Measurements from ENCODE around the gene MISP3. TPM values are rescaled to one million over a fixed set of nuclear protein-coding genes. Genes with fewer than 3 reads are reported as not detected.

The MISP3 gene
- total and polyA plus RNA-seq, 9 of the 15 experiments (the other 6 are each of a cell fraction or from before 2014, with no cell fraction given), result 0.25 to 5.6 (median 1.6) TPM

GRCh38 chr19:14073261-14073924 is 807 bp downstream of the MISP3 start (continued):
- TF ChIP-seq CBX3 (IDR thresholded peaks at IDR 0.05; ENCODE audit: borderline replicate concordance in 1 of 2, low read length in 2 of 2) (no peak), KDM4B (IDR thresholded peaks at IDR 0.05; ENCODE audit: borderline replicate concordance in 2 of 2, low read depth in 1 of 2) (no peak), ZNF449 (CRISPR knock-in tag; IDR thresholded peaks at IDR 0.05) (no peak), PHF8 (IDR thresholded peaks at IDR 0.05; ENCODE audit: borderline replicate concordance, low read length) (peak; percentile 52; the same call in 1 of the 2 replicates), PATZ1 (CRISPR knock-in tag; IDR thresholded peaks at IDR 0.05; ENCODE audit: borderline replicate concordance) (no peak), ZNF124 (CRISPR knock-in tag; IDR thresholded peaks at IDR 0.05) (no peak), ATF7 (IDR thresholded peaks at IDR 0.05) (peak; percentile 26; the same call in 1 of the 2 replicates), SOX6 (IDR thresholded peaks at IDR 0.05) (no peak), ZNF830 (CRISPR knock-in tag; IDR thresholded peaks at IDR 0.05) (no peak), POLR2H (tag; IDR thresholded peaks at IDR 0.05; ENCODE audit: low read depth) (no peak), DLX4 (CRISPR knock-in tag; IDR thresholded peaks at IDR 0.05) (no peak), SIN3B (IDR thresholded peaks at IDR 0.05; ENCODE audit: low read depth) (peak; percentile 58), ZNF165 (CRISPR knock-in tag; IDR thresholded peaks at IDR 0.05; ENCODE audit: borderline replicate concordance) (no peak), ZNF23 (CRISPR knock-in tag; IDR thresholded peaks at IDR 0.05) (no peak), SUPT5H (IDR thresholded peaks at IDR 0.05) (no peak), ARID3B (CRISPR knock-in tag; IDR thresholded peaks at IDR 0.05; ENCODE audit: borderline replicate concordance) (no peak), MIER1 (IDR thresholded peaks at IDR 0.05; ENCODE audit: low read depth) (no peak), CTCF (IDR thresholded peaks at IDR 0.05 in 2 of 3, conservative IDR thresholded peaks at IDR 0.05 in 1 of 3; ENCODE audit: insufficient read depth in 2 of 3, low read depth in 1 of 3, low read length in 3 of 3) (peak; percentile 17 to 88 (median 75); a peak in 5 of 6 replicates)
- TF ChIP-seq, protein P1, sequence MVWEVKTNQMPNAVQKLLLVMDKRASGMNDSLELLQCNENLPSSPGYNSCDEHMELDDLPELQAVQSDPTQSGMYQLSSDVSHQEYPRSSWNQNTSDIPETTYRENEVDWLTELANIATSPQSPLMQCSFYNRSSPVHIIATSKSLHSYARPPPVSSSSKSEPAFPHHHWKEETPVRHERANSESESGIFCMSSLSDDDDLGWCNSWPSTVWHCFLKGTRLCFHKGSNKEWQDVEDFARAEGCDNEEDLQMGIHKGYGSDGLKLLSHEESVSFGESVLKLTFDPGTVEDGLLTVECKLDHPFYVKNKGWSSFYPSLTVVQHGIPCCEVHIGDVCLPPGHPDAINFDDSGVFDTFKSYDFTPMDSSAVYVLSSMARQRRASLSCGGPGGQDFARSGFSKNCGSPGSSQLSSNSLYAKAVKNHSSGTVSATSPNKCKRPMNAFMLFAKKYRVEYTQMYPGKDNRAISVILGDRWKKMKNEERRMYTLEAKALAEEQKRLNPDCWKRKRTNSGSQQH (CRISPR knock-in tag; IDR thresholded peaks at IDR 0.05), result no peak
